Stimulated activated CD8-positive, alpha-beta memory T cell treated with anti-CD3 and anti-CD28 coated beads, Interleukin-7, amount 100 ng/mL, for 4 hours (primary cell): ENCODE results near the gene NEK7.
"Not testable (repeated sequence)": the region's sequence is repeated elsewhere in the genome, so short reads cannot be mapped to it uniquely, and the experiment has no call there.

Experiments used
- DNase-seq, 2 donors: peaks; one replicate each; pipeline ENCODE4 v3.0.0-alpha.2; 2020; ENCODE audit warnings: low read depth in 2 of 2

Gene NEK7

DNA sequence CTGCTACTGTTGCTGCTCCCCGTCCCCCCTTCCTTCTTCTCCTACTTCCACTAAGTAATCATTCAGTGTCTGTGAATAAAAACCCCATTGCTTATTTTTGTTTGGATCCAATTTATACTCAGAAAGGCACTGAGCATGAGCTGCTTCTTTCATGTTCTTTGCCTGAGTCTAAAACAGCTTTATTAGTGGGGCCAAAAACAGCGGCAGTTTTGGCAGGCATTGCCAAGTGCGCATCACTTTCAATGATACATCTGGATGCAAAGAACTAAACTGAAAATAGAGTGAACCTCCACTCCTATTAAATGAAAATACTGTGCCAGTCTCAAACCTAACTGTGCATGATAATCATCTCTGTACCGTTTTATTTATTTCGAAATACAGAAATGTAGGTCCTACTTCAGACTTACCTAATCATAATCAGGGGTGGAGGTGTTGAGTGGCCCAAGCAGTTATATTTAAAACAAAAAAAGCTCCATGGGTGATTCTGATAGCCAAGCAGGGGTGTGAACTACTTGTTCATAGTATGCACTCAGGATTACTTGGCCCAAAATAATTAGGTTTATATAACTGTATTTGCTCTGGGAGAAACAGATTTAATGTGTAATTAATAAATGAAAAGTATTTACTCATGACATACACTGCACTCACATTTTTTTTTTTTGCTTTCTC, 48.4 kb downstream of the NEK7 start:
- DNase-seq, result no peak

DNA sequence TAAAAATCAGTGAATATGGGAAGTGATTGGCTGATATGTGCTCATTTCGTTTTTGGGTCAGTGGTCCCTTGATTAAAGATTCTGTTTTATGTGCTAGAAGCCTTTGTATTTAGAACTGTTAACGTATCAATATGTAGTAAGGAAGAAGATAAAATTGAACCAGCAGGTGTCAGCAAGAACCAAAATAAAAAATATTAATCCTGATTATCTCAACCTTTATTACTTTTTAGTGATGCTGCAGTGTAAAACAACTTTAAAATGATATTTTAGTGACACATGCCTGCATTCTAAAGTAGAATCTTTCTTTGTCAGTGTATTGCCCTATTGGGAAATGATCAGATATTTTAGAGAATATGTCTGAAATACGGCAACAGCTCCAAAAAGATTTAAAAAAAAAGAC, 49.5 kb downstream of the NEK7 start:
- no peak for DNase-seq

DNA sequence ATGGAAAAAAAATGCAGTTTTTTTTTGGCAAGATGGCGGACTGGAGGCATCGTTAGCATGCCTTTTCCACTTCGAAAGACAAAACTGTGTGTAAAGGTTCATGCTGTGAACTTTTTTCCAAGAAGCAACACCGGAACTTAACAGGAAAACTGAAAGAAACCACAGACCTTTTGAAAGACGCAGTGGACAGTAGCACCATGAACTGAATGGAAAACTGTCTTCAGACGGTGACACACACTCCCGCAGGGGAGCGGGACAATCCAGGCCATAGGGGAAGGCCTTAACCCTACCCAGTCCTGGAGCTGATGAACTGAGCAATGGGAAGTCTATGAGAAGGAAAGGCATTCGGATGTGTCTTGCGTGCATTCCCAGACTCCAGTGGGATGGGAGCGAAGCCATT, 54.9 kb downstream of the NEK7 start:
- DNase-seq, result no peak

DNA sequence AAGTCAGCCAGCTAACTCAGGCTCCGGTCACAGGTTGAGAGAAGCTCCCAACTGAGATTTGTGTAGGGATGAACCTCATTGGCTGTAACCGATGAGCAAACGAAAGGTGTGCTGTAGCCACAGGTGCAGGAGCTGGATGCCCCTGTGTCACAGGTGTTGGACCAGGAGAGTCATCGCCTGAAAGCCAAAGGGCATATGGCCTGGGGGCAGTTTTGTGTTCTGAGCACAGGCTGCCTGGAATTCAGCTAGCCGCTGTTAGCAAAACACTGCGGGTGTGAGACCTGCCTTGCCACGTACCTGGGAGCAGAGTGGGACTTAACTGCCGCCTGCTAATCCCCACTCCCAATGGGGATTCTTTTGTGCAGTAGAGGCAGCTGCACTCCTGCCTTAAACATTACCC, 55.3 kb downstream of the NEK7 start:
- no peak for DNase-seq

DNA sequence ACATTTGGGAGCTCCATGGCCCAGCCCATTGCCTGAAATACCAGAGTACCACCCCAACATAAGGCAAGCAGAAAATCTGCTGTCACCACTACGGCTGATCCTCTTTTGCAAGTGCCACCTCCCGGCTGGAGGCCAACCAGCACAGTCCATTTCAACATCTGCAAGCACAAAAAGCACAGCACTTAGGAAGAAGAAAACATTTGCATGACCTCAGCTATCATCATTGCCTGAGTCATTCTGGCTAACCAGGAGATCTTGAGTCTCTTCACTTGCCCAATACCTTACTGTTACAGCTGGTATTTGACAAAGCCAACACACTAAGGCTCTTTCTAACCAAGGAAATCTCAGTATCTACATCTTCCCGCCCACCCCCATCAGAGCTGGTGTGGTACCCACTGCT, 55.9 kb downstream of the NEK7 start:
- no peak for DNase-seq

DNA sequence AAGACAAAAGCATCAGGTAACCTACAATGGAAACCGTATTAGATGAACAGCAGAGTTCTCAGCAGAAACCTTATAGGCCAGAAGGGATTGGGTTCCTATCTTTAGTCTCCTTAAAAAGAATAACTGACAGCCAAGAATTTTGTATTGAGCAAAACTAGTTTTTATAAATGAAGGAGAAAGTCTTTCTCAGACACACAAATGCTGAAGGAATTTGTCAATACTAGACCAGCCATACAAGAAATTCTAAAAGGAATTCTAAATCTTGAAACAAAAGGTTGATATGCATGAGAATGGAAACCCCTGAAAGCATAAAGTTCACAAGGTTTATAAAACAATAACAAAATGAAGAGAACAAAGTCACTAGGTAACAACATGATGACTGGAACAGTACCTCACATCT, 58.1 kb downstream of the NEK7 start:
- DNase-seq, result no peak

DNA sequence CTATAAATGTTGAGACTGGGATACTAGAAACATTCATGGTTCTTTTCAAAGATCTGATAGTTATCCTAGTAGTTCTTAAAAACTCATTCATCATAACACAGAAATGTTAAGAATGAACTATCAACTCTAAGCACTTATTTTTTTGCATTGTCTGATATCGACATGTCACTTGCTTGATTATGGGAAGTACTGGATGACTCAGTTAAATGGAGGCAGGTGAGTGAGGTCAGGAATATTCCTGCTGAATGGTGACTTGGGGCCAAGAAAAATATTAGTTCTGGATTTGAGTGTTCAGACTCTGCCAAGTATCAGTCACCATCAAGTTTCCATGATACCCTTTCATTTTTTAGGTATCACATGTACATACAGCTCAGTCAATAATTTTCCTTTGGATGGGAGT, 63.6 kb downstream of the NEK7 start:
- DNase-seq, result no peak

DNA sequence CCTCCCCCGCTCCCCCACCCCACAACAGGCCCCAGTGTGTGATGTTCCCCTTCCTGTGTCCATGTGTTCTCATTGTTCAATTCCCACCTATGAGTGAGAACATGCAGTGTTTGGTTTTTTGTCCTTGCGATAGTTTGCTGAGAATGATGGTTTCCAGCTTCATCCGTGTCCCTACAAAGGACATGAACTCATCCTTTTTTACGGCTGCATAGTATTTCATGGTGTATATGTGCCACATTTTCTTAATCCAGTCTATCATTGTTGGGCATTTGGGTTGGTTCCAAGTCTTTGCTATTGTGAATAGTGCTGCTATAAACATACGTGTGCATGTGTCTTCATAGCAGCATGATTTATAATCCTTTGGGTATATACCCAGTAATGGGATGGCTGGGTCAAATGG, 70.2 kb downstream of the NEK7 start:
- DNase-seq, result not testable (repeated sequence)

DNA sequence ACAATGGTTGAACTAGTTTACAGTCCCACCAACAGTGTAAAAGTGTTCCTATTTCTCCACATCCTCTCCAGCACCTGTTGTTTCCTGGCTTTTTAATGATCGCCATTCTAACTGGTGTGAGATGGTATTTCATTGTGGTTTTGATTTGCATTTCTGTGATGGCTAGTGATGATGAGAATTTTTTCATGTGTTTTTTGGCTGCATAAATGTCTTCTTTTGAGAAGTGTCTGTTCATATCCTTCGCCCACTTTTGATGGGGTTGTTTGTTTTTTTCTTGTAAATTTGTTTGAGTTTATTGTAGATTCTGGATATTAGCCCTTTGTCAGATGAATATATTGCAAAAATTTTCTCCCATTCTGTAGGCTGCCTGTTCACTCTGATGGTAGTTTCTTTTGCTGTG, 70.7 kb downstream of the NEK7 start:
- not testable (repeated sequence) for DNase-seq

DNA sequence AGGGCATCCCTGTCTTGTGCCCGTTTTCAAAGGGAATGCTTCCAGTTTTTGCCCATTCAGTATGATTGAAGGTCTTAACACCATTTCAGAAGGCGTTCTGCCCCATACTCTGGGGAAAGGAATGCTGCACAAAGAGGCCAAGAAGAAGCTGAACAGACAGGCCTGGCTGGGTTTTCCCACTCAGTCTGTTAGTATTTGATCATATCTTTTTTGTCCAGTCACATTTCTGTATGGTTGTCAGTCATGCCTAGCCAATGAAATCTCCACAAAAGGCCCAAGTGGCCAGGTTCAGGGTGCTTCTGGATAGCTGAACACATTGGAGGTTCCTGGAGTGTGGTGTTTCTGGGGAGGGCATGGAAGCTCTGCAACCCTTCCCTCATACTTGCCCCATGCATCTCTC, 72.1 kb downstream of the NEK7 start:
- no peak for DNase-seq

DNA sequence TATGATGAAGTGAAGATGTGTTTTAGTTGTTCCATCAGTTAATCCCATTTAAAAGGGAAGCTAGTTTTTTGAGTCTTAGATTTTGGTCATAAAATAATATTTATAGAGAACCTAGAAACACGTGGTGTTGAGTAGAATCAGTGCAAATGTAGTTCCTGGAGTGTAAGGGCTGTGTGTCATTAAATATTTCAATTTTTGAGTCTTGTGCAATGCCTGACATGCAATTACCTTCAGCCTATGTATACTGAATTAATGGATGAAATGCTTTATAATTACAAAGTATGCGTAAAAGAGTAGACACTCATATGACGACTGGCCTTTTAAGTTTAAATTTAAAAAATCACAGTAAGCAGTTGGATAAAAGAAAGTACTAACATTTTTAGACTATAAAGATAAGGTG, 75.0 kb downstream of the NEK7 start:
- DNase-seq, result no peak

DNA sequence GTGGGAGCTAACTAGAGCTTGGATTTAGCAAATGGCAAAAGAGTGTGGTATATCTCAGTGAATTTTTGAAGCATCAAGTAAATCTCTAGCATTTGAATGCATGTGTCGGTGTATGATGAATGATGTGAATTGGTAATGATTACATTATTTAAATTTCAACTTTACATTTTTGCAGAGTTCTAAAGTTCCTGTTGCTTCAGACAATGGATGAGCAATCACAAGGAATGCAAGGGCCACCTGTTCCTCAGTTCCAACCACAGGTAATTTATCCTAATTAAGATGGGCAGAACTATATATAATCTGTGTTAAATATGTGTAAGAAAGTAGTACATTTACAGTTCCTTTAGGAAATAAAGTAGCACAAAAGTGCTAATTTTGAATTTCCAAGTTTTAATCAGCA, 75.6 kb downstream of the NEK7 start:
- no peak for DNase-seq

DNA sequence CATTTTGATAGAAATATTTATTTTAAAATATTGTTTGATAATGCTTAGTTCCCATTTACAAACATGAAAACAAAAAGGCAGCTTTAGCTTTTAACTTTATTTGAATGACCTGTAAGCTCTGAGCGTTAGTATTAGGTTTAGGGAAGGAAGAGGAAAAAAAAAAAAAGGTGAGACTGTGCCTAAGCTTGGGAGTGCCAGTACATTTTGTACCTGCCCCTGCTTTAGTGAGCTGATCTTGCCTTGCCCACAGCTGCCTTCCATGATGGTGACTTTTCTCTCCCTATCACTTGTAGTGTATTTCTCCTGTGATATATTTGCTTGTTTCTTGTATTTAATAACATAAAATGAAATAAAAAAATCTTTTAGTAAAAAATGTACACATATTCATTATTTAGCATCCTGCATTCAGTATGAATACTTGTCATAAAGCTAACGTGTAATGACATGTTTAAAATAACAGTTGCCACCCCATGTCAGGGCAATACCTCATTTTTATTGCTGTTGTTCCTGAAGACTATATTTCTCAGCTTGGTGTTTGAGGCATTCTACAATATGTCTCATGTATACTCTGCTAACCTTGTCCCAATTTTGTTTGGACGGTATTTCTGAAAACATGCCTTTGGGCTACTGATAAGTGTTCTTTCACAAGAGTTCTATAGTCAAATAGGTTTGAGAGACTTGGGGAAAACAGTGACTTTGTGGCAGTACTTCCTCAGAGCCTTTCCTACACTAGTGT, 76.3 kb downstream of the NEK7 start:
- DNase-seq, result no peak

DNA sequence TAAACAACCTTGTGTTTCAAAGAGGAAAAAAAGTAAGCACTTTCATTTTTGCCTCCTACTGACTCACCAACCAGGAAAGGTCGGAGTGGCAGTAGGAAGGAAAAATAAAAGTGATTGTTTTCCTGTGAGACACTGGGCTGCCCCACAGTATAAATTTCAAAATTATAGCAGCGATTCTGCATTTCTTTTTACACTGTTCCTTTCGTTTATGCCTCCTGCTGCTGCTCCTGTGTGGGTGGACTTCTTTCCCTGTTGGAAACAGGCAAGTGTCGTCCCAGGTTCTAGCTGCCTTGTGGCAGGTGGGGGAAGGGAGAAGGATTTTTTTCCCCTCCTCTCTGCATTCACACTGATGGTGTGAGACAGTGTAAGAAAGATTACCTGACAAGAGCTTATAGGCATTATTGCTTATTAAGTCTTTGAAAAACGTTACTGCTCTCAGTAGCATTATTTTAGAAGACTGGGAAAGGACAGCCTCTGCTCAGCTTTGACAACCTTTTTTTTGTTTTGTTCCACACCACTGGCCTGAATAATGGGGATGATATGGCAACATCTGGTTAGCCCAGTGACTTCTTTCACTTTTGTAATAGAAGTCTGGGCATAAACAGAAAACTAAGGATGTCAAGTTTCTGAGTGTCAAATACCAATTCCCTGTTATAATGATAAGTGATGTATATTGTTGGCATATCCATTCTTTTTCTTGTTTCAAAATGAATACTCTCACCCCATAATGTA, 77.9 kb downstream of the NEK7 start:
- no peak for DNase-seq

DNA sequence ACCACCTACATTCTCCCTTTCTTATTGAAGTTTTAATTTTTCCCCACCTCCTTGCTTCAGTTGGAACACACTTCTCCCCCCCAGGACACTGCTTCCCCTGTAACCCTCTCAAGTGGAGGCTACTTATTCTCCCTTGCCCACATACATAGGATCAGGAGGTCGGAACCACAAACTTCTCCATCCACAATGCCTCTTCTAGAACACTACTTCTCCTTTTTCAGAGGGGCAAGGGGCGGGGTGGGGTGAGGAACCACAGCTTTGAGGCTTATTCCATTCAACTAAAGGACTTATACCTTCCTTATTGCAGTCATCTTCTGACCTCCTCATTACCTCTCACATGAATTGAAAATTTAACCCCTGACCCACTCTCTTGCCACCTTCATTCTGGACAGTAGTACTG, 81.3 kb downstream of the NEK7 start:
- DNase-seq, result no peak

DNA sequence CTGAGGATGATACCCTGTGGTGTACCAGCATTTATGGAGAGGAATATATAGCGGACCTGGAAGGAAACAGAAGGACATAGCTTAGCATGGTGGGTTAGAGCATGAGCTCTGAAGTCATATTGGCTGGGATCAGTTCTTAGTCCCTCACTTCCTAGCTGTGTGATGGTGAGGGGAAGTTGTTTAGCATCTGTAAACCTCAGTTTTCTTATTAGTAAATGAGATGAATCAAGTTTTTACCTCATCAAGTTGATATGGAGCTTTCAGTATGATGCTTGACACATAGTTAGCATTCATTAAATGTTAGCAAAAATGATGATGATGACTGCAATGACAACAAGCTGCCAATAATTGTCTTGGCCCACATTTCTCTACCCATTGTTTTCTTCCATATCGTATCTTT, 84.8 kb downstream of the NEK7 start:
- DNase-seq, result no peak

DNA sequence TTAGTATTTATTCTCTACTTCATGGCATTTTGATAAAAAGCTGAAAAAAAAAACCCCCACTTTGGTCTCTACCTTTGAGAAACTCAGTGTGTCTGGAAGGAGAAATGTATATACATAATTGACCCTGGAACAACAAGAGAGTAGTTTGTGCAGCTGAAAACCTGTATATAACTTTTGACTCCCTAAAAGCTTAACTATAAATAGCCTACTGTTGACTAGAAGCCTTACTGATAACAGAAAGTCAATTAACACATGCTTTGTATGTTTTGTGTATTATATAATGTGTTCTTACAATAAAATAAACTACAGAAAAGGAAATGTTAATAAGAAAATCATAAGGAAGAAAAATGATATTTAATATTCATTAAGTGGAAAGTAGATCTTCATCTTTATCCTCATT, 88.0 kb downstream of the NEK7 start:
- no peak for DNase-seq

DNA sequence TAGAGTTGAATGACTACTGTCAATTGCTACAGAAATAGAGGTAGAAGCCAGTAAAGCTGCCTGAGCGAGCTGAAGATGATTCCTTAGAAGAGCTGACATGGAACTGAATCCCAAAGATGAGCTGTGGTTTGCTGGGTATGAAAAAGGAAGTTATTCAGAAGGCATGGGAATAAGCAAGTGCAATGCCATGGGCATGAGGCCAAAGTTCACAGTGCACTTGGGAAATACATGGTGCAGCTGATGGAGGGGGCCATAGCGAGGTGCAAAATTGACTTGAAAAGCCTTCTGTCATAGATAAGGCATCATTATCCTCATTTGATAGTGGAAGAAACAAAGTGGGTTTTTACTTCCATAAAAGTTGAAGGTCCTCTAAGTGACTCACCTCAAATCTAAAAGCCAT, 88.6 kb downstream of the NEK7 start:
- DNase-seq, result no peak

DNA sequence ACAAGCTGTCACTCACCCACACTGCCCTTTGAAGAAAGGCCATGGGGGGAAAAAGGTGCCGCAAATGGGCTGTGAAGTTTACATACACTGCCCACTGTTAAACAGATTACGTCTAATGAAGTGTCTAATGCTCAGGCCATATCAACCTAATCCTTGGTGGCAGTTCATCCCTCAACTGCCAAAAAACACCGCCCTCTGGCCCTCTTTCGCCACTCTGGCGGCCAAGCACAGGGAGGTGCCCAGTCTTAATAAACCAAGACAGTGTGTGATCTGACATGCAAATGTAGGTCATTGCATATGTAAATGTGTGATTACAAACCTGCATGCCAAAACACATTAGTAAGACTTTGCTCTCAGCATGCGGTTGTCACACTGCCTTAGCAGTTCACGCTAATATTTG, 89.5 kb downstream of the NEK7 start:
- no peak for DNase-seq

DNA sequence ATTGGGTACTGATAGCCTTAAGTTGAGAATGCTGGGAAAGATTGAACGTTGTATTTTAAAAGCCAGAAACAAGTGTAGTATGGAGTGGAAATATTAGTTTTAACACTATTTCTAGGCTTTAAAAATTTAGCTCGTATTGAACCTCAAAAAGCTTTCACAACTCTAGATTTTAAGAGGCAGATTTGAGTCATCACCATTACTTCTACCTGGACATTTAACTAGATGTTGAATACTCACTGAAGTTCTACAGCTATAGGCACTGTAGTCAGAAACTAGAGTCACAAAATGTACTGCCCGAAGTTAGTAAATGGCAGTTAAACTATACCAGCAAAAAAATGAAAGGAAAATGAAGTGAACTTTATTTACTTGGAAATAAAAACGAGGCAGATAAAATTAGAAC, 96.5 kb downstream of the NEK7 start:
- no peak for DNase-seq

DNA sequence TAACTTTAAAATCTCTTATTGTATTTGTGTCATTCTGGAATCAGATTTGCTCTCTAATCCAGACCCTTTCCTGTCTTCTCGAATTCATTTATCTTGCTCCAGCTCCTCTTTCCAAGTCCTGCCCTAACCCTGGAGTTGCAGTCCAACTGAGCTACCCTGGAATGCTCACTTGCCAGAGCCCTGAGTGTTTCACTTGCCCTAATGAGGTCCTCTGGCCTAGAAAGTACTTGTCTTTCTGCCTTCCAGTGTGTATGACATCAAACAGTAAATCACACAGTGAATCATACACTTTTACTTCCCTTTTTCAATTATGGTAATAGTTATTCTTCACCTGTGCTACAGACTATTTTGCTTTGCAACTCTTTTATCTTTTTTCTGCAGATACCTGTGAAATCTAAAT, 96.9 kb downstream of the NEK7 start:
- no peak for DNase-seq

DNA sequence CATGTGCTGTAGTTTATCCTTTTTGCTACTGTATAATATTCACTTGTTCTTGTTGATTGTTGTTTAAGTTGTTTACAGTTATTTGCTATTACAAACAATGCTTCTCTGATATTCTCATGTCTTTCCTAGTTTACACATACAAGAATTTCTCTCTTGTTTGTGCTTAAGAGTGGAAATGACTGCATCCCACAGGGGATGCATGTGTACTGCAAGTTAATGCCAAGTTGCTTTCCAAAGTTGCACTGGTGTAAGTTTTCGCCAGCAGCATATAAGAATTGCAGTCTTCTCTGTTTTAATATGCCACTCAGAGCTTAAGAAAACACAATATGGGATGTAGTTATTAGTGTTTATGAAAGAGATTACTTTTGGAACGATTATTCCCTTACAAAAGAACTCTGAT, 97.7 kb downstream of the NEK7 start:
- no peak for DNase-seq

DNA sequence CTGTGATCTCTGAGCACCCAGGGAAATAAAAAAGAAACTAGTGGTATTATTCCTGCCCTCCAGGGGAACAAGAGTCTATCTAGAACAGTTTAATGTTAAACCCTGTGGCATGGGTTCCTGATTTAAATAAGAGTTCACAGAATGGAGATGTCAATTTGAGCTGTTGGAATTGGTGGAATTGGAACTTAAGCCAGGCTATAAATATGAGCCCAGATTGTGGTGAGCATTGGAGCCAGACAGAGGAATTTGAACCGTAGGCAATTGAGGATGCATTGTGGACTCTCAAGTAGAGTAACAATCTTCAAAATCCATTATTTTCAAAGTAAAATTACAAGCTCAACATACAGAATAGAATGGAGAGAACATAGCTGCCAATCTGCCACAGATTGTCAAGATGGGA, 98.2 kb downstream of the NEK7 start:
- no peak for DNase-seq
